HG03280 (cell line): ENCODE data around the gene ARNT2.

Source experiments
- ATAC-seq: cut with Tn5 transposase; IDR thresholded peaks from one replicate; pipeline ENCODE4 v1.9.1; 2021; ENCODE audit warnings: mild to moderate bottlenecking, moderate library complexity; ENCODE audit not compliant: unreplicated experiment

Gene ARNT2

DNA sequence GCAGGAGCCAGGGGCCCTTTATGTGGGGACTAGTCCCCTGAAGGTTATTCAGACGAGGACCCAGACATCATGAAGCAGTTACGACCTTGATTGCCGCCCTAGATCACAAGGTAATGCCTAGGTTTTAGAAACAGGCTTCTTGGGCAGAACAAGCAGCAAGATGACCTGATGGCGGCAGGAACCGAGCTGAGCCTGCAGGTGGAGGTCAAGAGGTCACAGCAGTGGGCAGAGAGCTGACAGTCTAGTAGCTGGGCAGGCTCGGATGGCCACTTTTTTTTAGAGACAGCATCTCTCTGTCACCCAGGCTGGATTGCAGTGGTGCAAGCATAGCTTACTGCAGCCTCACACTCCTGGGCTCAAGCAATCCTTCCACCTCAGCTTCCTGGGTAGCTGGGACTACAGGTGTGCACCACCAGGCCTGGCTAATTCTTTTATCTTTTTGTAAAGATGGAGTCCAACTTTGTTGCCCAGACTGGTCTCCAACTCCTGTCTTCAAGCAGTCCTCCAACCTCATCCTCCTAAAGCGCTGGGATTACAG lies 207.4 kb downstream of the ARNT2 start:
- ATAC-seq: no peak

DNA sequence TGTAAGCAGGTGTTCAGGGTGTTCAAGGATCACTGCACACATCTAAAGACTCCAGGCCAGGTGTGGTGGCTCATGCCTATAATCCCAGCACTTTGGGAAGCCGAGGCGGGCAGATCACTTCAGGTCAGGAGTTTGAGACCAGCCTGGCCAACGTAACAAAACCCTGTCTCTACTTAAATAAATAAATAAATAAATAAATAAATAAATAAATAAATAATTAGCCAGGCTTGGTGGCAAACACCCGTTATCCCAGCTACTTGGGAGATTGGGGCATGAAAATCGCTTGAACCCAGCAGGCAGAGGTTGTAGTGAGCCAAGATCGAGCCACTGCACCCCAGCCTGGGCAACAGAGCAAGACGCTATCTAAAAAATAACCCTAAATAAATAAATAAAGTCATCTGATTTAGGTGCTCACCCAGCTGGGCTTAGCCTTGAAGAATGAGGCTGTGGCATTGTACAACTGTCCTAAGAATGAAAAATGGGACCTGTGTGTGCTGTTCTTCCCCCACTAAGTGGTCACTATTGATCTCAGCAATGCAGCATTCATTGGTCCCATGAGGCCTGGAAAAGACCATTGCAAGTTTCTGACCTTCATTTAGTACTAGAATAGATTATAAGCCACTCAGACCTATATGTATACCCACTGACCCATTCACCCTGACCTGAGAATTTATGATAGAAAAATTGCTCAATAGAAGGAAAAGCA lies 208.1 kb downstream of the ARNT2 start:
- ATAC-seq: no peak

DNA sequence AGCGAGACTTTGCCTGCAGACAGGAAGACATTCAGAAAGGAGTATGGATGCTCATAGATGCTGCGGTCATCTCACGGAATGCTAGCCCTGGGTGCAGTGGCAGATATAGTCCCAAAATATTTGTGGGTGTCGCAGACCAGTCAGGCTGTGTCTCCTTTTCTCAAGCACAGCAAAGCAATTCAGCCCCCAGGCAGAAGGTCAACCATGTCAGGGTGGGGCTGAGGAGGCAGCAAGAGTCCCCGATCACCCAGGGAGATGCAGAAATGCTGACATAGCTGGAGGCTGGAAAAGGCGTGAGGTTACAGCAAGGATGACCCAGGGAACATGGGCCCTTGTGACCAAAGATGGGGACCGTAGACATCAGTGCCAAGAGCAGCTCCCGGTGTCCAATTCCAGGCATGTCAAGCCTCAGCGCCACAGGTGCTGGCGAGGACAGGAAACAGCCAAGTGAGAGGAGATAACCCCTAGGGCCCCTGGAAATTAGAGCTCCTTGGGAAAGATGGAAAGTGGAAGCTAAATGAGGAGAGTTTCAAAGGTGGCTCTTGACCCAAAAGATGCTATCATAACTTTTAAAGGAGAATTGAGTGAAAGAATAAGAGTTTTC lies 209.7 kb downstream of the ARNT2 start:
- no peak for ATAC-seq

DNA sequence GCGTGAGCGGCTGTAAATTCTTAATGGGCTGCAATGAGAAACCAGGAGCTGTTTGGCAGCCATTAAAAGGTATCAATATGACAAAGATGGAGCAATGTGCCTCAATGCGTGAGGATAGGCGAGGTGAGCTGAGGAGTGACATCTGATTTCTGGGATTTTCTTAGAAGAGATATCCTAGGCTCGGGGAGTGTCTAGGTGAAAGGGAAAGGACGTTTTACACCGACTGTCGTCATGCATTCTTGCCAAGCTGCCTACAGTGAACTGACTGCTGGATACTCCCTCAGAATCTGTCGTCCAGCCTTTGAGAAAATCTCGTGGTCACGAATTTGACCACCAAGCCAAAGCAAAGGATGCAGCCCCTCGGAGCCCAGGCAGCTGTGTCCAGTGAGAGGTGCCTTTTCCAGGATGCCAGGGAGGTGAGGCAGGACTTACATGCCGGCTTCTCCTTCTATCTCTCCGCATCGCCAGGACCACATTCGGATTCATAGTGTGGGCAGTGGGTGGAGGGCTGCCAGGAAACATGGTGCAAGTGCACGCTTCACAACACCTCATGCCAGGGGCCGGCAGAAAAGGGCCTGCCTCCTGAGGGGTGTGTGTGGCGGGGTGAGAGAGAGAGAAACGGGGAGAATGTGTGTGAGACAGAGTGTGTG lies 210.7 kb downstream of the ARNT2 start:
- no peak for ATAC-seq

DNA sequence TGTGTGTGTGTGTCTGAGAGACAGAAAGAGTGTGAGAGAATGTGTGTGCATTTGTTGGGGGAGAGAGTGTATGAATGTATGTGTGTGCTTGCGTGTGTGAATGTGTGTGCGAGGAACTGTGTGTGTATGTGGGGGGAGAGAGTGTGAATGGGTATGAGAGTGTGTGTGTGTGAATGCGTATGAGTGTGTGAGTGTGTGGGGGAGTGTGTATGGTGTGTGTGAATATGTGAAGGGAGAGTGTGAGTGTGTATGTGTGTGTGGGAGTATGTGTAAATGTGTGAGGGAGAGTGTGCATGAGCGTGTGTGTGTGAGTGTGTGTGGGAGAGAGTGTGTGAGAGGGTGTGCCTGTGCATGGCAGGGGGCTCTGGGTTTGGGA lies 211.2 kb downstream of the ARNT2 start:
- no peak for ATAC-seq

DNA sequence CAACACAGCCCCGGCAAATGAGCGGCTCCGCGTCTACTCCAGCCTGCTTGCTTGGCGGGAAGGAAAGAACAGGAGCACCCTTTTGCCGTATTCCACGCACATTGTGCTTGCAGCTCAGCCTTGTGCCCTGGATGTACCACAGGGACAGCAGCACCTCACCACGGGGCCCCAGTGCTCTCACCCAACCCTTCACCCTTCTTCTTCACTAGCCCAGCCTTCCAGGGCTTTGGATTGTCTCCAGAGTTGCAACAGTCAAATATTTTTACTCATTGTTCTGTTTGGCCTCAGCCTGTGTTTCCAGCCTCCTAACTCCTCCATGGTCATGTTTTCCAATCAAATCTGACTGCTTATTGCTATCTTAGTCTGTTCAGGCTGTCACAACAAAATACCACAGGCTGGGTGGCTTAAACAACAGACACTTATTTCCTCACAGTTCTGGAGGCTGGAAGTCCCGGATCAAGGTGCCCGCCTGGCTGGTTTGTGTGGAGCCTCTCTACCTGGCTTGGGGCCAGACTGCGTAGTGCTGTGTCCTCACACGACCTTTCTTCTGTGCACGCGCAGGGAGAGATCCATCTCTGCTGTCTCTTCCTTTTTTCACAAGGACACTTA lies 211.7 kb downstream of the ARNT2 start:
- no peak for ATAC-seq

DNA sequence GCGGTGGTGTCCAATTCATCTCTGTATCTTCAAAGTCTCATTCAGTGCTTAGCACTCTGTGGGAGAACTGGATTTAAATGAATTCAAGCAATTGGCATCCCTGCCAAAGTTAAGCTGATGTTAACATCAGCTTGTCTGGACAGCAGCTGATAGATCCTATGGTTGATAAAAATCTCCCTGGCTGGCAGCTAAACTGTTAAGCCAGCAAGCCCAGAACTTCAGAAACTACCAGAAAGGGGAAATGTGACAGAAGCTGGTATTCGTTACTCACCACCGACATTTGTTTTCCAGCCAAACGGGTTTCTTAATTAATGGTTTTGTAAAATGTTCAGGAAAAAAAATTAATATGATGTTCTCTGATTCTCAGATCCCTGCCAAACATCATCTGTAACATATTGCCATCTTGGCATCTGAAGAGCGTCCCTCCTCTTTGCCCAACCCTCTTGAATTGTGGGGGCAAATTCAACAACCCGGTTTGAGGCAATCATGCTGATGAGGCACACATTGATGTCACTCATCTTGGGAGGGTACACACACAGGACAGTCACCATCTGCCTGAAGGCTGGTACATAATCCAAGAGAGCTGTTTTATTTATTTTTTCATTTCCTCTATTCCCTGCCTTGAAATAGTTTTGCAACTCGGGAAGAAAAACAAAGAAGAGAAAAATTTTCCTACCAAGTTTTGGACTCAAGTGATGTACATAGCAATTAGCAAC lies 214.7 kb downstream of the ARNT2 start:
- no peak for ATAC-seq

DNA sequence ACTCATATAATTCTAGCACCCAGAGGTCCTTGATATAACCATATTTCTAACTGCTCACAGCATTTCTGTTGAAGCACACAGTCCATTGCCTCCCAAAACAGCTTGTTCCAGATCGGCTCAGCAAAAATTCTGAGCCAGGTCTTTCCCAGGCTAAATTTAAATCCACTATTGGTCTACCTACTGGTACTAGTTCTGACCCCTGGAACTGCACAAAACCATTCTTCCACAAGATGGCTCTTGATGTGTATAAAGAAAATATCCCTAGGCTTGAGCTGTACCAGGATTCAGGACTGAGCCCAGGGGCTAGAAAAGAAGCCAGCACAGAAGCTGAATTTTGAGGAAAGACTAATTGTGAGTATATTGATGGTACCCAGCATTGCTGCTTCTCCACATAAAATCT lies 215.5 kb downstream of the ARNT2 start:
- no peak for ATAC-seq

DNA sequence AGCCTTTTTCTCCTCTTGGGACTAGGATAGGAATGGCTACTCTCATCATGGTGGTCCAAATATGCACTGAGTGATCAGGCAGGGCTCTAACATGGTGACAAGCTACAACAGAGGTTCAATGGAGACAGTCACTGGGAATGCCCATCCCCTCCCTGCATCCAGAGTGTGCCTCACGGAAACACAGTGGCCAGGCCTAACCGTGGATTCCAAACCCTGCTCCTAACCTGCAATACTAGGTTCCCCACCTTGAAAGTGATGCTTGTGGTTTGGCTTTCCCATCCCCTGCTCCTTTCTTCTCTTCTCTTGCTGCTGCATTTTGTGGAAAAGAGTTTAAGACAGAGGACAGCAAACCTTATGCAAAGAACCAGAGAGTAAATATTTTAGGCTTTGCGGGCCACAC lies 216.0 kb downstream of the ARNT2 start:
- ATAC-seq: no peak

DNA sequence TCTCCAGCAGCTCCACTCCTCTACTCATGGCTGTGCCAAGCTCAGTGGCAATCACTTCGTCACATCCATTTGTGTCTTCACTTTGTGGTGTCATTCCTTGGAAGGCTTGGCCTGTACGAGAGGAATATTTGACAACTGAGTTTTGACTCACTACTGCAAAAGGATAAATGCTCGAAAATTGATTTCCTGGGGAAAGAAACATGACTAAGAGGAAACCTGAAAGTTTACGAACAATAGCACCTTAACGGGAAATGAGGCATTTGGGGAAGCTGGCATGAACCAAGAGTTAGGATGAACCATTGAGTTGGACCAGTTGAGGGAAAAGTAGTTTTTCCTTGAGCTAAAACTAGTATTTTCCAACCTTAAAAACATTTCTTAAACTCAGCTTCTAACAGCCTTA lies 216.7 kb downstream of the ARNT2 start:
- ATAC-seq: no peak

DNA sequence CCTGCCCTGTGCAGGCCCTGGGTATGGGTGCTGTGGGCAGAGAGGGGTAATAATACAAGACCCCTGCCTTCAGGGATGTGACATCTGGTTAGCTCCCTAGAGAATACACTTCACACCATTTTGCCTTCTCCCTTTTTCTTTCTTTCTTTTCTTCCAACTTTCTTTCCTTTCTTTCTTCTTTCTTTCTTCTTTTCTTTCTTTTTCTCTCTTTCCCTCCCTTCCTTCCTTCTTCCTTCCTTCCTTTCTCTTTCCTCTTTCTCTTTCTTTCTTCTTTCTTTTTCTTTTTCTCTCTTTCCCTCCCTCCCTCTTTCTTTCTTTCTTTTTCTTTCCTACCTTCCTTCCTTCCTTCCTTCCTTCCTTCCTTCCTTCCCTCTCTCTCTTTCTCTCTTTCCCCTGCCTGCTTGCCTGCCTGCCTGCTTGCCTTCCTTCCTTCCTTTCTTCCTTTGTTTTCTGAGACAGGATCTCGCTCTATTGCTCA lies 222.5 kb downstream of the ARNT2 start:
- ATAC-seq: no peak

DNA sequence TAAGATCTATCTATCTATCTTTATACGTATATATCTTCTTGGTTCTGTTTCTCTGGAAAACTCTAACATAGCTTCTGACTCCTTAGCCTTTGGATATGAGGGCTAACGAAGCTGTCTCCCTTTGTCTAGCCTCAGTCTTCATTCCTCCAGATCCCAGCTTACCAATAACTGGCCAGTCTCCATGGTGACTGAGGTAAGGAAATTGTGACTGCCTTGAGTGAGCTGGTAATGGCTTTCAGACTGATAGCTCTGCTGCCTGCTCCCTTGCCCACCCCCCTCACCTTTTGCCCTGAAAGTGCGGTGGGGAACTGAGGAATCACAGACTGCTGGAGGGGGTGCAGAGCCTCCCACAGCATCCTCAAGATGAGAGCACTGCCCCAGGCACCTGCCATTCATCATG lies 225.2 kb downstream of the ARNT2 start:
- no peak for ATAC-seq

DNA sequence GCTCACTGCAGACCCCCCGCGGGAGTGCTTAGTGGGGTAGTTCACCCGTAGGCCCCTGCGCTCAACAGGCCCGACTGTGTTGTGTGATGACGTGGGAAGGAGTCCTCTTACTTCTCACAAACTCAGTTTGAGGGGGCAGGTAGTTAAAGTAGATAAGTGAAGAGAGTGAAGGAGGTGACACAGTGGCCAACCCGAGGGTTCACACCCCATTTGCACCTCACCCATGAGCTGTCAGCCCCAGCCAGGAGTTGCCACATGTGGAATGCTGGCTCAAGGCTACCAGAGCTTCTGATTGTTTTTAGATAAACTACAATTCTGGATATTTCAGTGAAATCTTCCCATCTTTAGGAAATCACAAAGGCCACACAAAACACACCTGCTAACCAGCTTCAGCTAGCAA lies 226.8 kb downstream of the ARNT2 start:
- ATAC-seq: no peak

DNA sequence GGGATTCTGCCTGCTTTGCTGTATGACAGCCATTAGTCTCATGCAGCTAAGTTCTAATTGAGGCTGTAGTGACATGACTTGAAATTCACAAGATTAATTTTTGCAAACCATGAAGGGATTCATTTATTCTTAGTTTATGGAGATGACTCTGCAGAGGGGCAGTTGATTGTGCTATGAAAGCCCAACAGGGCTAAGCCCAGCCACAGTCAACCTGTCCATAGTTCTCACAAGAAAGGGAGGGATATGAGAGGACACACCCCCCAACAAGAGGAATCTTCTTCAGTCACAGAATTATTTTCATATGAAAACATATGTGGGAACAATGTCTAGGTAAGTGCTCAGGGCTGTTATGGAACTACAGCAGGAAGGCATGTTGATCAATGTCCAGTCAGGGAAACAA lies 229.0 kb downstream of the ARNT2 start:
- ATAC-seq: no peak

DNA sequence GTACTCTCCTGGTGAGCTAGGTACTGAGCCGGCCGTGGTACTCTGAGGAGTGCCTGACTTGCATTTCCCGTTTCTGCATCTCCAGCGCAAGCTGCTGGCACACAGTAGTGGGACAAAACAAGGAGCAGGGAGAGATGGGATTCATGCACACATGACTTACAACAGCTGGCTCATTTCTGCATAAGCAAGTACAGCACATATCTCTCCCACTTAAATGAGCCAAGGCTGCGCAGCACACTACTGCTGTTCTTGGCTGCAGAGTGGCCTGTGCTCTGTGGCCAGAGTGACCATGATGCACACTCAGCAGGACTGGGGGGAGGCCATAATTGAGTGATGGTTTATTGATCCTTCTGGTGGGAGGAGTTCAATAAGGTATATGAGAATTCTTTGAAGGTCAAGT lies 231.8 kb downstream of the ARNT2 start:
- ATAC-seq: no peak

DNA sequence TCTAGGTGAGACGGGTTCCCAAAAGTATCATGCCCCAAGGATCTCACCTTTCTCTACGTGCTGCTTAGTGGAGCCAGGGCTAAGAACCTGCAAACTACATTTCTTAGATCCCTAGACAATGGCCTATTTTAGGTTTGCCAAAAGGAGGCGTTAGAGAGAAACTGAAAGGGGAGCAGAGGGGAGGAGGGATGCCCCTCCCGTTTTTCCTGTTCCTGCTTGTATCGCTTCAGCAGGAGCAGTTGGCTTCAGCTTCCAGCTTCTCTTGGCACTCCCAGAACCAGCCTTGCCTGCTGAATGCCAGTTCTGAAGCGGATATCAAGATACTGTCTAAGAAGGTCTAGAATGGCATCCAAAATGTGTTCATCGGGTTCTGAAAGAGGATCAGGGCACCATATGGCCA lies 232.5 kb downstream of the ARNT2 start:
- ATAC-seq: no peak

DNA sequence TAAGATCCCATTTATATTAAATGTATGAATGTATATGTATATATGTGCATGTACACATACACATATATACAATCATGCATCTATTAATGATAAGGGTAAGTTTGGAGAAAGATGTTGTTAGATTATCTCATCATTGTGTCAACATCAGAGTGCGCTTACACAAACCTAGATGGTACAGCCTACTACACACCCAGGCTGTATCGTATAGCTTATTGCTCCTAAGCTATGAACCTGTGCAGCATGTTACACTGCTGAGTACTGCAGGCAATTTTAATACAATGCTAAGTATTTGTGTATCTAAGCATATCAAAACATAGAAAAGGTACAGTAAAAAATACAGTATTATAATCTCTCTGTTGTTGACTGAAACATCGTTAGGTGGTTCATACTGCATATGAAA lies 233.6 kb downstream of the ARNT2 start:
- no peak for ATAC-seq

DNA sequence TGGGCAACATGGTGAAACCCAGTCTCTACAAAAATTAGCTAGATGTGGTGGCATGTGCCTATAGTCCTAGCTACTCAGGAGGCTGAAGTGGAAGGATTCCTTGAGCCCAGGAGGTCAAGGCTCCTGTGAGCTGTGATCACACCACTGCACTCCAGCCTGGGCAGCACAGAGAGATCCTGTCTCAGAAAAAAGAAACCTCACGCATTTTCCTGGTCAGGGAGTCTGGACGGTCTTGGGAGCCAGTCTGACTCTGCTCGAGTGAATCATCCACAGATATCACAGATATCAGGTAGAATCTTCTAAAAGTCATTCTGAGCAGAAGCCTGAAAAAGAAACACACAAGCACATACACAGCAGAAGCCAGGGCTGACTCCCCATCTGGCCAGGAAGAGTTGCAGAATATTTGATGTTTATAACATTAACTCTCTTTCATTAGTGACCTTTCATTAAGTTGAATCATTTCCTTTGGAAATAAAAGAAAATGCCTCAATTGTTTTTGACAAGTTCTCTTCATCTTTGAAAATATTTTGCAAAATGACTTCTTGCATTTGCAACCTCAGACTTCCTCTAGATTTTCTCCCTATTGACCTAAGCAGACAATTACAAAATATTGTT lies 234.5 kb downstream of the ARNT2 start:
- no peak for ATAC-seq

DNA sequence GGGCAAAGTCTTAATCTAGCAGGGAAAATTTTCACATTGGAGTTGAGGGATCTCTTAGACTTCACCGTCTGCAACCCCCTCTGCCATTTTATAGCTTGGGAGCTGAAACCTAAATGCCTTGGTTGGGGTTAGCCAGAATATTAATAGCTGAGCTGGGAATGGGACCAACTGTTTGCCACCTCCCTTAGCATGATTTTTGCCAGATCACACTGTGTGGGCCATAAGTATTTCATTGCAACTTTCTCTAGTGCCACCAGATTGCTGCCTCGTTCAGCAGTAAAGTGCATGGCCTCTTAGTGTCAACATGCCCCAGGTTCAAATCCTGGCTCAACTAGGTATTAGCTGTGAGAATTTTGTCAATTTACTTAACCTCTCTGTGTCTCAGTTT lies 235.0 kb downstream of the ARNT2 start:
- ATAC-seq: no peak

DNA sequence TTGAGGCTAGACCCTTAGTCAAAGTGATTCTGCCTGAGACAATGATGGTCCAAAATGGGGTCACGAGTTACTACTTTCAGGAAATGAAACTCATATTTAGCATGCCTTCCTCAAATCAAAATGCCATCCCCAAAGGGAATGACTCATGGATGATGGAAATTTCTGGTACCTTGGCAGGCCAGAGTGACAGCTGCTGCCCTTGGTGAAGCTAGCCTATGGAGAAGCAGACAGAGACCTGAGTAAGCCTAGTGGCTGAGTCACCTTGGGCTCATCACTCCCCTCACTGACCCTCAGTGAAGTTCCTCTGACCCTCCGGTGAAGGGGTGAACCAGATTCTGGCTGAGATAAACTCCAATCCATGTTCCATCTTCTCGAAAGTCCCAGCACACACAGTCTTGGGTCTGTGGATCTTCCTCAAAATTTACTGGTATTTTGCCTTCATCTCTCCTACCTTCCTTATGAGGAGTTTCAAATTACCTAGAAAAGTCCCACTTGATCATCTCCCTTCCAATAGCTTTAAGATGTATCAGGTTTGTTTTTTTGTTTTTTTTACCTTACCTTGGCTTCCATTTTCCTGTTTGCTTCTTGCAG lies 236.4 kb downstream of the ARNT2 start:
- no peak for ATAC-seq
